T-helper 1 cell treated with Interleukin-12 subunit alpha and Interleukin-12 subunit beta and Interleukin-4 antibody, amounts not matched to agents 30 ng/mL and 1 ng/mL, for 36 hours (primary cell): ENCODE measurements around the gene WHRN. TPM values are rescaled to one million over a fixed set of nuclear protein-coding genes. Genes with fewer than 3 reads are reported as not detected.

Experiments used
- intact Hi-C: fragments of 100-400 bp; cut with micrococcal nuclease; formaldehyde crosslinking; loops from one replicate; pipeline ENCODE4 v1.15.1; 2024
- total RNA-seq: library from RNA; stranded (reverse); gene quantifications from 2 replicates; pipeline ENCODE4 v1.2.3, GENCODE V29; 2022

WHRN gene
- total RNA-seq, 1 donor from 2014 or later, result 1.6 TPM

DNA sequence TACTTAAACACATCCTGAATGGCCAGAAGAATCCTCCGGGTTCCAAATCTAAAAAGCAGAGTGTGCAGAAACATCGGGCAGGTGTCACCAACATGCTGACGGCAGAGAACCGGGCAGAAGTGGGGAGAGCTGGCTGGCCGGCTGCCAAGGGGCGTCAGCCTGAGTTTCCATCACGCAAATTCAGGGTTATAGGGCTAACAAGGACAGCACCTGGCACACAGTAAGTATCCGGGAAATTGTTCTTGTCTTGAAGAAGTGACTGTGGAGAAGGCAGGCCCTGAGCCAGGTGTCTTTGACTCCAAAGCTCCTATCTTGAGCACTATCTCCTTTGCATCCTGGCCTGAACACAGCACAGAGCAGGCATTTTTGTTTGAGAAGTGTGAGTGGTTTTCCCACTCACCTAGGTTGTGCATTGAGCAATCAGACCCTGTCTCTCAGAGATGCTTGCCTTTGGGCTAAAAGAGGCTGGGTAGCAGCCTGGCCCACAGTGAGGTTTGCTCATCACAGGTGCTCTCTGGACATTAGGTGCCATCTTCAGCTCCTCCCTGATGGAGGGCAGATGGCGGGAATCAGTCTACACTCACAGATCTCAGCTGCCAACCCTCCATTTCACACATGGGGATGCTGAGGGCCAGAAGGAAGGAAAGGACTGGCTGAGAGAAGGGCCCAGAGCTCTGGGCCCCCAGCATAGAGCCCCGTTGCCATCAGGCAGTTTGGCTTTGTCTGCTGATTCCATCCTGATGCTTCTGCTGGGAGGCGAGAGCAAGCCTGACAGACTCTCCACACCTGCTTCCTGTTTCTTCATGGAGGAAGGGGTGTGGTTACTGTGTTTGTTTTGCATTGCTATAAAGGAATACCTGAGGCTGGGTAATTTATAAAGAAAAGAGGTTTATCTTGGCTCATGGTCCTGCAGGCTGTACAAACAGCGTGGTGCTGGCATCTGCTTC lies 52.8 kb downstream of the WHRN start:
- intact Hi-C loops, result no loop called here

GRCh38 chr9:114451707-114452031 lies 53.6 kb downstream of the WHRN start:
- intact Hi-C loops, result no loop called here

DNA sequence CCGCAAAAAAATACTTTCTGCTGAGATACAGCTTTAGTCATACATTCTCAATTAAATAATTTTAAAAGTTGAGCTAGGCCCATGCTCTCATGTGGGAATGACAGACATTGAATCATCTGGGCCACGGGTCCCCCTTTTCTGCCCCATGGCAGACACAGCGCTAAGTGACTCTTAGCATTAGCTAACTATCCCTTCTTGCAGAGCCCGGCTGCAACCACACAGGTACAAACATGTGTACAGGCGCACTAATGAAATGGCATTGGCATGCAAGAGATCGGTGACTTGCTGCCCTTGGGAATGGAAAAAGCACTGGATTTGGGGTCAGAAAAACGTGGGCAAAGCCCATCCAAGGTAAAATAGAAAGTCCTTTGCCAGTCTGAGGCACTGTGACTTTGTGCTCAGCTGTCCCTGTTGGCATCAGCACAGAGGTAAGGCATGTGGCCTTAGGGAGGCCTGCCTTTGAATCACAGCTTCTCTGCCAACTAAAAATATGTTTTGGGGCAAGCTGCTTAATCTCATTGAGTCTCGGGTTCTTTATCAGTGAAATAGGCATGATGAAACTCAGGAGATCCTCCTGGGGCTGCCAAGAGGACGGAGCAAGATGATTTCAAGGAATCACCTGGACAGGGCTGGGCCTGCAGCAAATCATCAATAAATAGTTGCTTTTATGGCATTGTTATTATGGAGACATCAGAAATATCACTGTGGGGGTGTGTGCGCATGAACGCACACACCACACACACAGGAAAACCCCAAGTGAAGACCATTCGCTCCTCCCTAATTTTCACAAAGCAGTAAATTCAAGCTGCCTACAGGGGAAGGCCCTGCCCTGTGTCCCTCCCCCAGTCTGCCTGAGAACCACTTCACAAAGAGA lies 54.2 kb downstream of the WHRN start:
- intact Hi-C loops, result no loop called here

DNA sequence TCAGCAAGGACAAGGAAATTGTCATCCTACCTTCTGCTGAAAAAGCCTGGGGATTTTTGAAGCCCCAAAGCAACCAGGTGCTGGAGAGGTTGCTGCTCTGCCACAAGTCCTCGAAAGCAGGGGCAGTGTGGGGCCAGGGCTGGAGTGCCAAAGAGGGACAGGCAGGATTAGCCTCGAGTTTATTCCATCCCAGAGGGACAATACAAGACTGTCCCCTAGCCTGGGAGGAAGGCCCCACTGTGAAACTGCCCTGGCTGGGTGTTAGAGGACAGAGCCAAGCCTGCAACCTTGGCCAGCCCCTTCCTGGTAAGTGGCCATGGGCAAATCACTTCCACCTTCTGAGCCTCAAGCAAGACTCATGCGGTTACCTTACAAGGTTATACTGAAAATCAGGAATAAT lies 55.1 kb downstream of the WHRN start:
- intact Hi-C loops, result no loop called here

DNA sequence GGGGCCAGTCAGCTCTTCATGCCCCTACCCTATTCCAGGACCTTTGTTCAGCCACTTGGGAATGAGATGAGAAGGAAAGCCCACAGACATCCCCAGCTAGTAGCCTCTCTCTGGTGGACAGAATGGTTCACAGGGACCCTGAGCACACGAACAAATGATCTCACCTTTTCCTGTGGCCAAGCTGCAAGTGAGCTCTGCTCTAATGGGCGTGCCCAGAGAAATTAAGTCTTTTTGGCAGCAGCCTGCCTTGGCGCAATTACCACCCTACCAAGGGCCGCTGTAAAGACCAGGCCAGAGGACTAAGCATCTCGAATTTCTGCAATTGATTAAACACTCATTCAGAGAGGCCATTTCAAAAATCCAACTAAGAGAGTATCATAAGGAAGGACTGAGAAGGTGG lies 56.0 kb downstream of the WHRN start:
- intact Hi-C loops, result no loop called here

DNA sequence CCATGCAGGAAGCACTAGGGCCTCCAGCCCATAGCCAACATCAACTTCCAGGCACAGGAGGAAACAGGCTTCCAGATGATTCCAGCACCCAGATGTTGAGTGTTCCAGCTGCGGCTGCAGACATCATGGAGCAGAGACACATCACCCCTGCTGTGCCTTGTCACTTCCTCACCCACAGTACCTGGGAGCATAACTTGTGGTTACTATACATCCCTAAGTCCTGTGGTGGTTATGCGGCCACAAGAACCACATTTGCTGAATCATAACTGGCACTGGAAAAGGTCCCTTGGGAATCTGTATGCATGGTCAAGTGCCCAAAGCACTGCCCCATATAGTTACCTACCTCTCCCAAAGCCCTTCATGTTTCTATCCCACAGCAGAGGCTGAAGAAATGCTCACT lies 56.6 kb downstream of the WHRN start:
- intact Hi-C loops, result no loop called here

DNA sequence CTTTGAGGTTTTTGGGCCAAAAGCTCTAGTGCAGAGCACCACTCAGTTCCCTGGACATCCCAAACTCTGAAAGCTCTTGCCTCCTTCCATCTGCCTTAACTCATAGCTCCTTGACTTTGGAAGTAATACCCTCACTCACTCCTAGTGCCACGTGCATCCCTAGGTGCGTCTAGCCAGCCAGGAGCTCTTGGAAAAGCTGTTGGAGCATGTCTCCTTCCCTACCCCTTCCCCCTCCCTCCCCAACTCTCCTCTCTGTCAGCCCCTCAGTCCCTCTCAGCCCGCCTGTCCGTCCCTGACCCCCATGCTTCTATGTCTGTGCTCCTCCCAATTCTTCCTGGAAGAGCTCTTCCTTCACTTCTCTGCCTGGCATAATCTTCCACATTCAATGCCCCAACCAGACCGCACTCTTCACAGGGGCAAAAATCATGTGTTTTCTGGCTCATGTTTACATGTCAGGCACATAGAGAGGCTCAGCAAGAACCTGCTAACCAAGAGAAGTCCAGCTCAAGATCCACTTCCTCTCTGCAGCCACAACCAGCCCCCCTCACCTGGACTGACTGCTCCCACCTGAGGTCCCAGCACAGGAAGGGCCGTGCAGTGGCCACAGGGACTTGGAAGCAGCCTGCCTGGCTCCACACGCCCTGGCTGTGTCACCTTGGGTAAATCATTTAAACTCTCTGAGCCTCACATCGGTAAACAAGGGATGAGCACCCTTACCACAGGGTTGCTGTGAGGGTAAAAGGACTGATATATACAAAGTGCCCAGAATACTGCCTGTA lies 58.4 kb downstream of the WHRN start:
- intact Hi-C loops, result no loop called here

- intact Hi-C loops, result no loop called here
These were observed 59.2 kb downstream of the WHRN start for GRCh38 chr9:114446036-114446435.

DNA sequence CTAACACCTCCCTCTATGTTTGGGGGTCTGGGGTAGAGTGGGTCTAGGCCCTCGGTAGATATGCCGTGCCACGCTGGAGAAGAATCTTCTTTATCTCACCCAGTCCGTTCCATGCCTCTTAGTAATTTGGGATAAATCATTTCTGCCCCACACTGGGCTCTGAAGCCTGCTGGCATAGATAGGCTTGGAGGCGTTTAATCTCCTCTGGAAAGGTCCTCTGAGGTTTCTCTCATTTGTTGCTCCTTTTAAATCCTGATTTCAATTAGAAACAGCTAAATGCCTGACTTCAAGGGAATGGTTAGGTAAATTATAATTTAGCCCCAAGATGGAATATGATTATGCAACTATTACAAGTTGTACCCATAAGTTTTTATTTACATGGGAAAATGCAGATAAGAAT lies 59.7 kb downstream of the WHRN start:
- intact Hi-C loops, result no loop called here

GRCh38 chr9:114442022-114442421 lies 63.3 kb downstream of the WHRN start:
- intact Hi-C loops, result no loop called here

DNA sequence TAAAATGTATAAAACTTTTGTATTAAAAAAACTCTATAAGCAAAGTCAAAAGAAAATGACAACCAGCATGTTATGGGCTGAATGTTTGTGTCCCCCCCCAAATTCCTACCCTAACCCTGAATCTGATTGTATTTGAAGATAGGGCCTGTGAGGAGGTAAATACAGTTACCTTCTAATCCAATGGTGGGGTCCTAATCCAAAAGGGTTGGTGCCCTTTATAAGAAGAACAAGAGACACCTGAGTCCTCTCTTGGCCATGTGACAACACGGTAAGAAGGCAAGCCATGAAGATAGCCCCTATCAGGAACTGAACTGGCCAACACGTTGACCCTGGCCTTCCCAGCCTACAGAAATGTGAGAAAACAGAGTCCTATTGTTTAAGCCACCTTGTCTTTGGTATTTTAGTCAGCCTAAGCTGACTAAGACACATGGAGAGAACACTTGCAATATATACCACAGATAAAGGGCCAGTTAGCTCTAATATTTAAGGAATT lies 67.8 kb downstream of the WHRN start:
- intact Hi-C loops, result no loop called here

GRCh38 chr9:114434878-114435311 lies 70.4 kb downstream of the WHRN start:
- intact Hi-C loops, result loop anchor here (1.0 kb wide), 1 partner anchor 218 kb away; no protein-coding TSS in a partner anchor

DNA sequence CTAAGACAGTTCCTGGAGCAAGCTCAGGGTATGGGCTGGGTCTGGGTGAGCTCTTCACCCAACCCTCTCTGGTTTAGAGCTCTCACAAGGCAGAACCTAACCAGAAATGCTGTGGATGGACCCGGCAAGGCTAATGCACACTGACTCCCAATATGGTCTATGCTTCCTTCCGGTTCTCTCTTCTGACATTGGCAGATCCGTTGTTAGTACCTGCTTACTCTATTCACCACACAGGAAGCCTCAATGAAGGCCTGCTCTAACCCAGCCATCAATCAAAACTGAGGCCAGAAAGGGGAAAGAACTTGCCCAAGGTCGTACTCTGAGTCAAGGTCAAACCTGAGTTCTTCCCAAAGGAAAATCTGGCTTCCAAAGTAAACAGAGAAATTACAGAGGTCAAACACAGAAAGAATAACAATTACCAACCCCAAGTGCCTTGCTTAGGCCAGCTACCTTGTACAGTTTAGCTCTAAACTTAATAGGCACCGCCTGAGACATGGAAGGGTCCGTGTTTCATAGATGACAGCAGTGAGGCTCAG lies 71.5 kb downstream of the WHRN start:
- intact Hi-C loops, result loop anchor here (1.0 kb wide), 1 partner anchor 220 kb away; no protein-coding TSS in a partner anchor

GRCh38 chr9:114433086-114433485 lies 72.2 kb downstream of the WHRN start:
- intact Hi-C loops, result no loop called here

- intact Hi-C loops, result no loop called here
These were observed 72.8 kb downstream of the WHRN start for GRCh38 chr9:114432323-114433067.

DNA sequence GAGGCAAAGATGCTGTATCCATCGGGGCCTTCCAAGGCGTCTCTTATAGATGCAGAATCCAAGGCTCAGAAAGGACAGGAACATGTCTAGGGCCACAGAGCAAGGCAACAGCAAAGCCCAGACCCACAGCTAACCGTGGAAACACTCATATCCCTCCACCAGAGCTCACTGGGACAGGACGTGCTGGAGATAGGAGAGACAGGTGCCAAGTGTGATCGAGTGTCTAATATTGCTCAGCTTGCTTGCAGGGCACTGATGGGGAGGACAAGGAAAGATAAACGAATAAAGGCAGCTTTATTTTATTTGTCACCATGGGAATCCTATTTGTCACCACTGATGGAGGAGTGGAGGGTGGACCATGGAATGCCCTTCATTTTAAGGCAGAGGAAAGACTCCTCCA lies 73.5 kb downstream of the WHRN start:
- intact Hi-C loops, result no loop called here

DNA sequence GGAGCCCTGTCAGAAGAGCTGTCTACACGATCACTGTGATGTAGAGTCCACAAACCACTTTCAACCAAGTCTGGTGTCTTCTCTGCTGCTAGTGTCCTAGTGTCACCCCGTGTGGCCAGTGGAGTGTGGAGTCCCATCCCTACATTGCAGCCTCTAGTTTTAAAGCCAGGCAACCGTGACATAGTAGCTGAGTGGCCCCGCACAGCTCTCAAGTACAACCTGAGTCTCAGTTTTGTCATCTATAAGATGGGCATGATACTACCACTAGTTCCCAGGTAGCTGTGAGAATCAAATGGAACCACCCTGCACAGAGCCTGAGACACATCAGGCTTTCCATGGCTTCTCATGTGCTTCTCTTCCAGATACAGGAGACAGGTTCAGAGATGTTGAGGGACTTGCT lies 74.3 kb downstream of the WHRN start:
- intact Hi-C loops, result no loop called here

DNA sequence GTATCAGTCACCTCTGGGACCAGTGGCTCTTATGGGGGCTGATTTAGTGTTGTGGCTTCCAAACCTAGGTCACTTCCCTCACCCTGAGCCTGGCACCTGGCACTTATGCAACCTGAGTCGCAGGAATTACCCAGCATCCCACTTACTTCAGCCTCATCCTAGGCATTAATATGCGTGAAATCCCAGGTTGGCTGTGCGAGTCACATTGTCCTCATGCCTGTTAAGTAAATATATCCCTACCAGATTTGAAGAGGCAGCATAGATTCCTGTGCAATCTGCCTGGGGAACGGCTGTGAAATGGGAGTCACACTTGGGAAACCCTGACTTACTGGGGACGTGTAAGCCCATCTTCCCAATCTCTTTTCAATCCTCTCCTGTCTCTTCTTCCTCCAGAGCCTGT lies 74.8 kb downstream of the WHRN start:
- intact Hi-C loops, result no loop called here

- intact Hi-C loops, result no loop called here
These were observed 75.8 kb downstream of the WHRN start for GRCh38 chr9:114429488-114429887.

DNA sequence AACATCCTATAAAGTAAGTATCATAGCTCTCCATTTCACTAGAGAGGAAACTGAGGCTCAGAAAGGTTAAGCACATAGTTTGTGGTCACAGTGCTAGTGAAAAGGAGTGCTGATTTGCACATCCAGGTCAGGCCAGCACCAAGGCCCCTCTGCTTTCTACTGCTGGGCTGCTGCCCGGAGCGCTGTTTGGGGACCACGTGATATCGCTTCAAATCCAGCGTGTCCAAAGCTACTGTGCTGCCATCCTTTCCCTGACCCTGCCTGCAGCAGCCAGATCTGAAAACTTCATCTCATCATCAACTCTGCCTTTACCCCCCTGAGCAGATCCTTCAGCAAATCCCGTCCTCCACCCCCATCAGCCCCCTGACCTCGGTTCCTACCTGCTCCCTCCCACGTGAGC lies 76.8 kb downstream of the WHRN start:
- intact Hi-C loops, result no loop called here
